ENCODE results near the gene HM13.

GRCh38 chr20:31593221-31594001, 79.2 kb downstream of the HM13 start:
- TF ChIP-seq, protein P1, sequence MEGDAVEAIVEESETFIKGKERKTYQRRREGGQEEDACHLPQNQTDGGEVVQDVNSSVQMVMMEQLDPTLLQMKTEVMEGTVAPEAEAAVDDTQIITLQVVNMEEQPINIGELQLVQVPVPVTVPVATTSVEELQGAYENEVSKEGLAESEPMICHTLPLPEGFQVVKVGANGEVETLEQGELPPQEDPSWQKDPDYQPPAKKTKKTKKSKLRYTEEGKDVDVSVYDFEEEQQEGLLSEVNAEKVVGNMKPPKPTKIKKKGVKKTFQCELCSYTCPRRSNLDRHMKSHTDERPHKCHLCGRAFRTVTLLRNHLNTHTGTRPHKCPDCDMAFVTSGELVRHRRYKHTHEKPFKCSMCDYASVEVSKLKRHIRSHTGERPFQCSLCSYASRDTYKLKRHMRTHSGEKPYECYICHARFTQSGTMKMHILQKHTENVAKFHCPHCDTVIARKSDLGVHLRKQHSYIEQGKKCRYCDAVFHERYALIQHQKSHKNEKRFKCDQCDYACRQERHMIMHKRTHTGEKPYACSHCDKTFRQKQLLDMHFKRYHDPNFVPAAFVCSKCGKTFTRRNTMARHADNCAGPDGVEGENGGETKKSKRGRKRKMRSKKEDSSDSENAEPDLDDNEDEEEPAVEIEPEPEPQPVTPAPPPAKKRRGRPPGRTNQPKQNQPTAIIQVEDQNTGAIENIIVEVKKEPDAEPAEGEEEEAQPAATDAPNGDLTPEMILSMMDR (IDR thresholded peaks at IDR 0.05) = no peak
- TF ChIP-seq POLR2AphosphoS5 (IDR thresholded peaks at IDR 0.05) = peak in 2 of 3 donors; percentile 30 to 51

All from stomach (tissue), 4 donors.